HepG2 (cell line): ENCODE results near the gene STPG2. TPM values are rescaled to one million over a fixed set of nuclear protein-coding genes. Genes with fewer than 3 reads are reported as not detected.

Experiments
- ATAC-seq: fragments of 200-7000 bp; cut with Tn5 transposase; 3 replicates; pipeline ENCODE4 v1.9.1; 2020; ENCODE audit warnings: mild to moderate bottlenecking, moderate library complexity
- BruUV-seq: library from RNA; stranded (reverse); fragments of 400-500 nt; replicated peaks from 2 replicates; lab custom pipeline; 2021; lab: Mats Ljungman, UMichigan
- CTCF ChIA-PET: fragments of 300-600 bp; formaldehyde crosslinking; extraction: SDS; loops from one replicate; lab custom pipeline; 2021; ENCODE audit warnings: low total read pairs, inconsistent platforms, low intra/inter-chr PET ratio; lab: Yijun Ruan, JAX
- POLR2A ChIA-PET: fragments of 350-600 bp; sonication (Branson Sonifier 250); formaldehyde crosslinking; loops from one replicate; lab custom pipeline; 2020; ENCODE audit warnings: antibody characterized with exemption, inconsistent platforms; lab: Yijun Ruan, JAX
- DNase-seq: peaks from one replicate; pipeline ENCODE4 v3.0.0-alpha.2; 2015; ENCODE audit warnings: low spot score
- FAIRE-seq: peaks from 3 replicates; lab custom pipeline; 2011; peaks lifted over from hg19 to GRCh38; lab: Jason Lieb, UNC
- H2AFZ ChIP-seq: one replicate; pipeline ENCODE4 v1.6.1; 2011; ENCODE audit warnings: low read length, inconsistent platforms
- H3K27ac ChIP-seq: fragments of 300-600 bp; 3 replicates; pipeline ENCODE4 v1.8.0; 2011; ENCODE audit warnings: mixed run types, mild to moderate bottlenecking, mixed read lengths, low read length, inconsistent platforms; ENCODE audit not compliant: insufficient read depth; ENCODE audit errors: extremely low read length
- H3K27me3 ChIP-seq, 2 experiments: fragments of 200-600 bp in 1 of 2; 2 replicates in 1 of 2; 3 replicates in 1 of 2; pipeline versions ENCODE4 v1.6.0 to v1.8.0; 2011; ENCODE audit warnings: low read length in 2 of 2, mild to moderate bottlenecking in 2 of 2, moderate library complexity in 2 of 2, inconsistent platforms in 1 of 2; ENCODE audit not compliant: insufficient read depth in 2 of 2, control insufficient read depth in 1 of 2
- H3K36me3 ChIP-seq, 2 experiments: fragments of 200-600 bp in 1 of 2; replicated peaks in 1 of 2; 2 replicates in 1 of 2; 3 replicates in 1 of 2; pipeline versions ENCODE4 v1.5.1 to v1.8.0; 2011; ENCODE audit warnings: low read length in 2 of 2, inconsistent platforms in 1 of 2; ENCODE audit not compliant: insufficient read depth in 2 of 2, control insufficient read depth in 1 of 2
- H3K4me1 ChIP-seq: 2 replicates; pipeline ENCODE4 v1.5.1; 2012; ENCODE audit warnings: low read length, inconsistent platforms; ENCODE audit not compliant: insufficient read depth
- H3K4me2 ChIP-seq: 2 replicates; pipeline ENCODE4 v1.6.0; 2011; ENCODE audit warnings: low read depth, low read length, inconsistent platforms
- H3K4me3 ChIP-seq, 3 experiments: fragments of 200-600 bp in 1 of 3; sonication (generic), shearing (Covaris generic) in 1 of 3; replicated peaks in 1 of 3; 2 replicates each; pipeline ENCODE4 v1.5.1; 2011 to 2016; ENCODE audit warnings: low read length in 3 of 3, inconsistent platforms in 2 of 3, low read depth in 2 of 3, mild to moderate bottlenecking in 2 of 3, control low read depth in 1 of 3, mixed read lengths in 1 of 3; ENCODE audit not compliant: insufficient read depth in 1 of 3
- H3K79me2 ChIP-seq: one replicate; pipeline ENCODE4 v1.6.1; 2011; ENCODE audit warnings: low read length, inconsistent platforms; ENCODE audit not compliant: insufficient read depth
- H3K9ac ChIP-seq: 2 replicates; pipeline ENCODE4 v1.6.0; 2011; ENCODE audit warnings: mild to moderate bottlenecking, low read depth, low read length, inconsistent platforms; ENCODE audit not compliant: insufficient read depth
- H3K9me3 ChIP-seq: 2 replicates; pipeline ENCODE4 v1.5.1; 2012; ENCODE audit warnings: mild to moderate bottlenecking, low read length
- H4K20me1 ChIP-seq: 2 replicates; pipeline ENCODE4 v1.6.0; 2011; ENCODE audit warnings: inconsistent platforms, mild to moderate bottlenecking, low read length, moderate library complexity; ENCODE audit not compliant: insufficient read depth
- RARG ChIP-seq: sonication (generic); formaldehyde crosslinking; IDR thresholded peaks from 2 replicates; pipeline ENCODE4 v1.4.0; 2020; ENCODE audit warnings: low read depth, mild to moderate bottlenecking, missing genetic modification reagents
- RXRB ChIP-seq: IDR thresholded peaks from 2 replicates; pipeline ENCODE4 v1.6.1; 2016; ENCODE audit warnings: borderline replicate concordance, missing genetic modification reagents, missing compliant biosample characterization
- WGBS: methylation state at CpG from one replicate; pipeline ENCODE4 v1.1.6; 2017; ENCODE audit warnings: low lambda C conversion rate; 5-methylcytosine and 5-hydroxymethylcytosine counted together
- in situ Hi-C: cut with HindIII; loops from 2 replicates; pipeline ENCODE4 v1.10.0; 2017; ENCODE audit warnings: low pct_unique_long_range_greater_than_20kb; ENCODE audit not compliant: extremely low pct_ligation_motif_present
- intact Hi-C: fragments of 100-400 bp; cut with micrococcal nuclease; formaldehyde crosslinking; loops from one replicate; pipeline ENCODE4 v1.10.0; 2022; ENCODE audit not compliant: unreplicated experiment
- polyA plus RNA-seq, 8 experiments: library from polyadenylated mRNA; depleted of rRNA in 3 of 8; stranded (reverse) in 7 of 8; unstranded in 1 of 8; fragments of >200 nt; fragmentation: Illumina TruSeq in 4 of 8; extraction: Trizol in 4 of 8; gene quantifications; 2 replicates each; pipeline versions ENCODE4 v1.2.1 to v1.2.3, GENCODE V29; 2011 to 2016; ENCODE audit warnings: low read depth in 4 of 8, missing spikeins in 1 of 8, mixed read lengths in 1 of 8; ENCODE audit not compliant: insufficient read depth in 1 of 8
- total RNA-seq, 5 experiments: library from RNA; depleted of rRNA; stranded (reverse); fragments of >200 nt; fragmentation: Illumina TruSeq; extraction: Trizol; gene quantifications; 2 replicates each; pipeline ENCODE4 v1.2.3, GENCODE V29; 2016; ENCODE audit warnings: low read depth in 1 of 5
- TF ChIP-seq, protein P1 (sequence below): sonication (generic); formaldehyde crosslinking; IDR thresholded peaks from 2 replicates; pipeline ENCODE4 v1.5.0; 2020; ENCODE audit warnings: mild to moderate bottlenecking, missing genetic modification reagents
- TF ChIP-seq, protein P2 (sequence below): sonication (generic); formaldehyde crosslinking; conservative IDR thresholded peaks from 2 replicates; pipeline ENCODE4 v1.8.0; 2022; ENCODE audit warnings: mild to moderate bottlenecking, moderate library complexity, missing genetic modification reagents

The STPG2 gene
- total and polyA plus RNA-seq, 2 of the 13 experiments (the other 11 are each of a cell fraction or from before 2014, with no cell fraction given) = 0.07 TPM; not detected in 1

DNA sequence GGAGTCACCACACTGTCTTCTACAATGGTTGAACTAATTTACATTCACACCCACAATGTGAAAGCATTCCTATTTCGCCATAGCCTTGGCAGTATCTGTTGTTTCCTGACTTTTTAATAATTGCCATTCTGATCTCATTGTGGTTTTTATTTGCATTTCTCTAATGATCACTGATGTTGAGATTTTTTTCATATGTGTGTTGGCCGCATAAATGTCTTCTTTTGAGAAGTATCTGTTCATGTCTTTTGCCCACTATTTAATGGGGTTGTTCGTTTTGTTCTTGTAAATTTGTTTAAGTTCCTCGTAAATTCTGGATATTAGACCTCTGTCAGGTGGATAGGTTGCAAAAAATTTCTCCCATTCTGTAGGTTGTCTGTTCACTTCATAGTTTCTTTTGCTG lies 519.1 kb downstream of the STPG2 start (continued):
- TF ChIP-seq, protein P1, sequence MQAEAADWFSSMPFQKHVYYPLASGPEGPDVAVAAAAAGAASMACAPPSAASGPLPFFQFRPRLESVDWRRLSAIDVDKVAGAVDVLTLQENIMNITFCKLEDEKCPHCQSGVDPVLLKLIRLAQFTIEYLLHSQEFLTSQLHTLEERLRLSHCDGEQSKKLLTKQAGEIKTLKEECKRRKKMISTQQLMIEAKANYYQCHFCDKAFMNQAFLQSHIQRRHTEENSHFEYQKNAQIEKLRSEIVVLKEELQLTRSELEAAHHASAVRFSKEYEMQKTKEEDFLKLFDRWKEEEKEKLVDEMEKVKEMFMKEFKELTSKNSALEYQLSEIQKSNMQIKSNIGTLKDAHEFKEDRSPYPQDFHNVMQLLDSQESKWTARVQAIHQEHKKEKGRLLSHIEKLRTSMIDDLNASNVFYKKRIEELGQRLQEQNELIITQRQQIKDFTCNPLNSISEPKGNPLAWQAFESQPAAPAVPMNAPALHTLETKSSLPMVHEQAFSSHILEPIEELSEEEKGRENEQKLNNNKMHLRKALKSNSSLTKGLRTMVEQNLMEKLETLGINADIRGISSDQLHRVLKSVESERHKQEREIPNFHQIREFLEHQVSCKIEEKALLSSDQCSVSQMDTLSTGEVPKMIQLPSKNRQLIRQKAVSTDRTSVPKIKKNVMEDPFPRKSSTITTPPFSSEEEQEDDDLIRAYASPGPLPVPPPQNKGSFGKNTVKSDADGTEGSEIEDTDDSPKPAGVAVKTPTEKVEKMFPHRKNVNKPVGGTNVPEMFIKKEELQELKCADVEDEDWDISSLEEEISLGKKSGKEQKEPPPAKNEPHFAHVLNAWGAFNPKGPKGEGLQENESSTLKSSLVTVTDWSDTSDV = no peak
- TF ChIP-seq, protein P2, sequence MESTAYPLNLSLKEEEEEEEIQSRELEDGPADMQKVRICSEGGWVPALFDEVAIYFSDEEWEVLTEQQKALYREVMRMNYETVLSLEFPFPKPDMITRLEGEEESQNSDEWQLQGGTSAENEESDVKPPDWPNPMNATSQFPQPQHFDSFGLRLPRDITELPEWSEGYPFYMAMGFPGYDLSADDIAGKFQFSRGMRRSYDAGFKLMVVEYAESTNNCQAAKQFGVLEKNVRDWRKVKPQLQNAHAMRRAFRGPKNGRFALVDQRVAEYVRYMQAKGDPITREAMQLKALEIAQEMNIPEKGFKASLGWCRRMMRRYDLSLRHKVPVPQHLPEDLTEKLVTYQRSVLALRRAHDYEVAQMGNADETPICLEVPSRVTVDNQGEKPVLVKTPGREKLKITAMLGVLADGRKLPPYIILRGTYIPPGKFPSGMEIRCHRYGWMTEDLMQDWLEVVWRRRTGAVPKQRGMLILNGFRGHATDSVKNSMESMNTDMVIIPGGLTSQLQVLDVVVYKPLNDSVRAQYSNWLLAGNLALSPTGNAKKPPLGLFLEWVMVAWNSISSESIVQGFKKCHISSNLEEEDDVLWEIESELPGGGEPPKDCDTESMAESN (CRISPR knock-in tag) = no peak

DNA sequence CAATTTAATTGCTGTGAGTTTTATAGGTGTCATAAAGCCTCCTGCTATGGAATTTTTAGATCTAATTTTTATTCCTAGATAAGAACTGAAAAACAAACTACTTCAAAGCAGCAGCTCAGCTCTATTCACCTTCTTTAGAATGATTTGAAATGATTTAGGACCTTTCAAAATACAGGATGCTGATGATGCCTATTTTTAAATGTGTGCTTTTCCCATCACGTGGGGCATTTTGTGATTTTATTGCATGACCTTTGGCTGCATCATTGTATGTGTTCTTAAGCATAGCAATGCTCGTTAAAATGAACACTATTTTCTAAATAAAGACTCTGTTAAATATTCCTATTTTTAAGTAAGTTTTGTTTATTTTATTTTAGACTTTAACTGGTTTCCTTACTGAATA lies 537.3 kb downstream of the STPG2 start:
- ChIA-PET POLR2A (no interaction called here), CTCF (no interaction called here)
- H3K4me3 ChIP-seq = no peak overlapping the region
- no peaks in the 10 kb centered on the region; a peak in 1 of 5 replicates for H3K27me3 ChIP-seq
- FAIRE-seq (no peak), DNase-seq (no peak), ATAC-seq (no peak)
- H3K4me2 ChIP-seq = no peak overlapping the region
- H4K20me1 ChIP-seq = no peaks in the 10 kb centered on the region
- H3K9me3 ChIP-seq = peaks cover 11% of the 10 kb centered on the region; the same call in 1 of the 2 replicates
- in situ Hi-C loops (no loop called here), intact Hi-C loops (no loop called here)
- H3K9ac ChIP-seq = no peak overlapping the region
- H3K27ac ChIP-seq = no peak overlapping the region
- no peaks in the 10 kb centered on the region for H3K79me2 ChIP-seq
- TF ChIP-seq RARG (CRISPR knock-in tag) (no peak), RXRB (CRISPR knock-in tag) (no peak)
- H3K36me3 ChIP-seq = no peaks in the 10 kb centered on the region
- WGBS = 0% methylated on average over 2 of the region's 2 CpGs
- BruUV-seq = no TSS peak
- H2AFZ ChIP-seq = no peak overlapping the region
- no peaks in the 10 kb centered on the region for H3K4me1 ChIP-seq
